Measurements from ENCODE around the gene BEX4. TPM values are rescaled to one million over a fixed set of nuclear protein-coding genes. Genes with fewer than 3 reads are reported as not detected.
A peak's percentile ranks its signal among the peaks of the same experiment; 100 is the strongest.

Gene BEX4
- total and polyA plus RNA-seq, 10 of the 15 experiments (the other 5 are each of a cell fraction or from before 2014, with no cell fraction given), result 0.76 to 3.3 (median 2.2) TPM

GRCh38 chrX:103254921-103255493 is 40.1 kb downstream of the BEX4 start, which contains the start of gene TCEAL8 (continued):
- TF ChIP-seq E4F1 (IDR thresholded peaks at IDR 0.05; ENCODE audit: borderline replicate concordance, partially characterized antibody) (no peak), CHD2 (IDR thresholded peaks at IDR 0.05; ENCODE audit: borderline replicate concordance, low read depth, low read length) (no peak), TAF1 (IDR thresholded peaks at IDR 0.05; ENCODE audit: borderline replicate concordance, low read depth, low read length) (no peak), SMARCA5 (IDR thresholded peaks at IDR 0.05) (no peak), PAX8 (IDR thresholded peaks at IDR 0.05) (no peak), NRF1 (conservative IDR thresholded peaks at IDR 0.05; ENCODE audit: low read depth, low read length) (no peak), RAD51 (IDR thresholded peaks at IDR 0.05) (peak; percentile 88), TCF7 (IDR thresholded peaks at IDR 0.05; ENCODE audit: borderline replicate concordance) (no peak), ETV6 (conservative IDR thresholded peaks at IDR 0.05 in 1 of 2, IDR thresholded peaks at IDR 0.05 in 1 of 2; ENCODE audit: borderline replicate concordance in 1 of 2, low read depth in 1 of 2) (no peak), MYB (IDR thresholded peaks at IDR 0.05; ENCODE audit: borderline replicate concordance, low read depth, low read length) (no peak), PKNOX1 (IDR thresholded peaks at IDR 0.05) (peak; percentile 82), RB1 (IDR thresholded peaks at IDR 0.05; ENCODE audit: borderline replicate concordance) (no peak), SPI1 (IDR thresholded peaks at IDR 0.05; ENCODE audit: borderline replicate concordance, insufficient read depth, low read depth, low read length) (no peak), HDAC2 (IDR thresholded peaks at IDR 0.05) (no peak), LARP7 (IDR thresholded peaks at IDR 0.05) (0 out of 2 replicates have a peak, but pooled peaks have one; percentile 12), CREM (IDR thresholded peaks at IDR 0.05; ENCODE audit: low read depth) (peak; percentile 66), NBN (IDR thresholded peaks at IDR 0.05) (no peak), CUX1 (IDR thresholded peaks at IDR 0.05; ENCODE audit: insufficient replicate concordance, low read depth, low read length) (no peak), ZNF24 (IDR thresholded peaks at IDR 0.05) (no peak)

Measured in GM12878 (cell line).